Suprapubic skin (tissue), 4 donors: ENCODE data around the gene KCNK17. TPM values are rescaled to one million over a fixed set of nuclear protein-coding genes. Genes with fewer than 3 reads are reported as not detected.

ENCODE experiments used
- DNase-seq, 2 donors: peaks; one replicate each; pipeline ENCODE4 v3.0.0-alpha.2; 2019; ENCODE audit warnings: low spot score in 2 of 2
- H3K27ac ChIP-seq: fragments of 200-600 bp; sonication (generic); one replicate; pipeline ENCODE4 v1.5.1; 2019
- H3K27me3 ChIP-seq: fragments of 200-600 bp; sonication (generic); one replicate; pipeline ENCODE4 v1.5.1; 2019
- H3K36me3 ChIP-seq: fragments of 200-600 bp; sonication (generic); one replicate; pipeline ENCODE4 v1.5.1; 2019
- H3K4me1 ChIP-seq: fragments of 200-600 bp; sonication (generic); one replicate; pipeline ENCODE4 v1.5.1; 2019
- H3K4me3 ChIP-seq: fragments of 200-600 bp; sonication (generic); one replicate; pipeline ENCODE4 v1.5.1; 2019; ENCODE audit warnings: mild to moderate bottlenecking
- H3K9me3 ChIP-seq: fragments of 200-600 bp; sonication (generic); one replicate; pipeline ENCODE4 v1.5.1; 2019
- EP300 ChIP-seq: sonication (generic); formaldehyde crosslinking; IDR thresholded peaks from one replicate; pipeline ENCODE4 v1.6.1; 2017; ENCODE audit warnings: antibody characterized with exemption
- POLR2A ChIP-seq, 2 donors: fragments of 450-650 bp; IDR thresholded peaks; one replicate each; pipeline ENCODE4 v1.6.1; 2017; ENCODE audit warnings: antibody characterized with exemption in 2 of 2, mild to moderate bottlenecking in 2 of 2, moderate library complexity in 2 of 2
- POLR2AphosphoS5 ChIP-seq, 3 donors: sonication (generic); formaldehyde crosslinking; IDR thresholded peaks; one replicate each; pipeline ENCODE4 v1.6.1; 2017; ENCODE audit warnings: antibody characterized with exemption in 3 of 3
- WGBS: methylation state at CpG from one replicate; pipeline ENCODE4 v1.1.5; 2018; 5-methylcytosine and 5-hydroxymethylcytosine counted together
- total RNA-seq, 4 donors: library from RNA; depleted of rRNA; stranded (reverse); fragments of >200 nt; gene quantifications; one replicate each; pipeline ENCODE4 v1.1.0, GENCODE V29; 2016
- TF ChIP-seq, protein P1 (sequence below), 2 donors: fragments of 200-600 bp in 1 of 2; fragments of 450-650 bp in 1 of 2; sonication (generic) in 1 of 2; IDR thresholded peaks; one replicate each; pipeline ENCODE4 v1.5.1; 2016 to 2019; ENCODE audit warnings: antibody characterized with exemption in 2 of 2, mild to moderate bottlenecking in 1 of 2, moderate library complexity in 1 of 2

Gene KCNK17
- total RNA-seq, 4 donors from 2014 or later, result not detected

DNA sequence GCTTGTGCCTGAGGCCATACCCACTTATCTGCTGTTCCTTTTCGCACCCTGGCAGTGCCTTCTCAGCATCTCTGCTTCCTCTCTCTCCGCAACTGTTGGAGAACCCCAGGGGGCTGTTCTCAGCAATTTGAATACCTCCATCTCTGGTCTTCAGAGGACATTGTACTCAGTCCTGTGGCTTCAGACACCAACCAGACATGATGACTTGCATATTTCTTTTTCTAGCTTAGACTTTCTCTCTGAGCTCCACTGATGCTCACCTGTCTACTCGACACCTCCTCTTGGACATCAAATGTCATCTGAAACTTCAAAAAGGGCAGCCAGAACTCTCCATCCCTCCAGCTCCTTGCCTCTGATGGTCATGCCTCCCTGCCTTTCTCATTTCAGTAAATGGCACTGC, 27.1 kb upstream of the KCNK17 start:
- 91% methylated on average over 3 of the region's 3 CpGs for WGBS
- no peaks in the 10 kb centered on the region for H3K9me3 ChIP-seq
- no peaks in the 10 kb centered on the region for H3K27me3 ChIP-seq
- no peak for DNase-seq
- peaks cover 13% of the 10 kb centered on the region for H3K4me1 ChIP-seq
- no peak for TF ChIP-seq EP300
- TF ChIP-seq, protein P1, sequence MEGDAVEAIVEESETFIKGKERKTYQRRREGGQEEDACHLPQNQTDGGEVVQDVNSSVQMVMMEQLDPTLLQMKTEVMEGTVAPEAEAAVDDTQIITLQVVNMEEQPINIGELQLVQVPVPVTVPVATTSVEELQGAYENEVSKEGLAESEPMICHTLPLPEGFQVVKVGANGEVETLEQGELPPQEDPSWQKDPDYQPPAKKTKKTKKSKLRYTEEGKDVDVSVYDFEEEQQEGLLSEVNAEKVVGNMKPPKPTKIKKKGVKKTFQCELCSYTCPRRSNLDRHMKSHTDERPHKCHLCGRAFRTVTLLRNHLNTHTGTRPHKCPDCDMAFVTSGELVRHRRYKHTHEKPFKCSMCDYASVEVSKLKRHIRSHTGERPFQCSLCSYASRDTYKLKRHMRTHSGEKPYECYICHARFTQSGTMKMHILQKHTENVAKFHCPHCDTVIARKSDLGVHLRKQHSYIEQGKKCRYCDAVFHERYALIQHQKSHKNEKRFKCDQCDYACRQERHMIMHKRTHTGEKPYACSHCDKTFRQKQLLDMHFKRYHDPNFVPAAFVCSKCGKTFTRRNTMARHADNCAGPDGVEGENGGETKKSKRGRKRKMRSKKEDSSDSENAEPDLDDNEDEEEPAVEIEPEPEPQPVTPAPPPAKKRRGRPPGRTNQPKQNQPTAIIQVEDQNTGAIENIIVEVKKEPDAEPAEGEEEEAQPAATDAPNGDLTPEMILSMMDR (IDR thresholded peaks at IDR 0.05), result no peak
- TF ChIP-seq POLR2A (IDR thresholded peaks at IDR 0.05), result no peak
- TF ChIP-seq POLR2AphosphoS5 (IDR thresholded peaks at IDR 0.05), result no peak
- H3K4me3 ChIP-seq, result no peak overlapping the region
- H3K27ac ChIP-seq, result no peak overlapping the region
- no peaks in the 10 kb centered on the region for H3K36me3 ChIP-seq

DNA sequence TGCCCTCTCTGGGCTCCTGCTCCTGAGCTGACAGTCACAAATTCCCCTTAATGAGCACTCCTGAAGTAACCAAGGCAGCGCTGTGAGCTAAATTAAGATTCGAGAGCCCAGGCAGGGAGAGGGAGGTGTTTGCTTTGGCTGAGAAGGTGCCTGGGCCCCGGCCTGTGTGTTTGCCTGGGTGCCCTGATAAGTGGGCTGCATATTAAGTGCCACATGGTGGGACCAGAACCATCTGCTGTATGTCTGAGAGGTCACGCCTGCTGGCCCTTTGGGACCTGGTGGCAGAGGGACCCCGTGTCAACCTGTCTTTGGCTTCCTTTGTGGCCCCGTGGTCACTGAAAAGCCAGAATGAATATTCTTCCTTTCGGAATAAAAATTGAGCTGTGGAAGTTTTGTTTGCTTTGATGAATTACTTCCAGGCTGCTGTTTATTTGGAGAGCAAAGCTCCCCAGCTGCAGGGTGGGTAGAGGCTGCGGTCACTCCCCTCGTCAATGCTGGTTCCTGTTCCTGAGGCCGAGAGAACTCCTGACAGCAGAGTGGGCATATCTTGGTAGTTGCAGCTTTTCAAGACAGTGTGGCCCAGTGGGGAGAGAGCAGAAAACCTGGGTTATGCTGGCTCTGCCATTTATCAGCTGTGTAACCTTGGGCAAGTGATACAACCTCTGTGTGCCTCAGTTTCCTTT, 25.8 kb upstream of the KCNK17 start:
- H3K27ac ChIP-seq, result no peak overlapping the region
- no peak for TF ChIP-seq POLR2A (IDR thresholded peaks at IDR 0.05)
- TF ChIP-seq EP300, result no peak
- TF ChIP-seq, protein P1 (IDR thresholded peaks at IDR 0.05), result no peak
- no peak for TF ChIP-seq POLR2AphosphoS5 (IDR thresholded peaks at IDR 0.05)
- DNase-seq, result no peak
- no peaks in the 10 kb centered on the region for H3K36me3 ChIP-seq
- 46% methylated on average over 7 of the region's 10 CpGs for WGBS
- H3K9me3 ChIP-seq, result no peaks in the 10 kb centered on the region
- H3K27me3 ChIP-seq, result no peaks in the 10 kb centered on the region
- H3K4me3 ChIP-seq, result no peak overlapping the region
- H3K4me1 ChIP-seq, result peaks cover 13% of the 10 kb centered on the region

DNA sequence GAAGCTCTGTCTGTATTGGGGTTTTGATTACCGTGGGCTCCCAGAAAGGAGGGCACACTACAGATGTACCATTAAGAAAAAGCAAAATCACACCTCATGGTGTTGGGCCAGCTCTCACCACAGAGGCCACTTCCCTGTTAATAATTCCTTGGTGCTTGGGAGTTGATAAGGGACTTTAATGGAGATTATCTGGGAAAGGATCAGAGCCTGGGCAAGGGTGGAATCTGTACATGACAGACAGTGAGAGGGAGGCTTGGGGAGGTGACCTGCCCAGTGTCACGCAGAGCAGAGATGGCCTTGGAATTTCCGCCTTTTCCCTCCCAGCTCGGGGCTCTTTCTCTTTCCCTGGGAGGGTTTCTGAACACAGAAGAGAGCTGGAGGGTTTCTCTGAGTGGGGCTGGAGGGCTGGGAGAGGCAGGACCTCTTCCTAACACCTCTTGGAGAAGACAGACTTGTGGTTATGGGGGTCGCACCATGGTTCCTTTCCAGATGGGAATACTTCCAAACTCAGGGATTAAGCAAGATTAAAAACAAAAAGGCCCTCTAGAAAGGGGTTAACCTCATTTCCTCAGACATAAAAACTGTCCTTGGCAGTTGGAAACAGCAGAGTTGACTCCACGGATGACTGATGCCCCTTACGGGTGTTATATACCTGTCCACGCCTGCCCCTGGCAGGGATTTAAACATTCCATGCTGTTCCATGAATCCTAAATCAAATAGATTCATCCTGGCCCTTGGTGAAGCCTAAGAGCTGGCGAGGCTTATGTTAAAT, 25.1 kb upstream of the KCNK17 start:
- H3K36me3 ChIP-seq, result no peaks in the 10 kb centered on the region
- H3K4me1 ChIP-seq, result peaks cover 13% of the 10 kb centered on the region
- no peak for DNase-seq
- no peak for TF ChIP-seq POLR2A (IDR thresholded peaks at IDR 0.05)
- TF ChIP-seq, protein P1 (IDR thresholded peaks at IDR 0.05), result no peak
- TF ChIP-seq POLR2AphosphoS5 (IDR thresholded peaks at IDR 0.05), result no peak
- TF ChIP-seq EP300, result no peak
- no peaks in the 10 kb centered on the region for H3K27me3 ChIP-seq
- 70% methylated on average over 9 of the region's 9 CpGs for WGBS
- no peaks in the 10 kb centered on the region for H3K9me3 ChIP-seq
- H3K27ac ChIP-seq, result no peak overlapping the region
- H3K4me3 ChIP-seq, result no peak overlapping the region

DNA sequence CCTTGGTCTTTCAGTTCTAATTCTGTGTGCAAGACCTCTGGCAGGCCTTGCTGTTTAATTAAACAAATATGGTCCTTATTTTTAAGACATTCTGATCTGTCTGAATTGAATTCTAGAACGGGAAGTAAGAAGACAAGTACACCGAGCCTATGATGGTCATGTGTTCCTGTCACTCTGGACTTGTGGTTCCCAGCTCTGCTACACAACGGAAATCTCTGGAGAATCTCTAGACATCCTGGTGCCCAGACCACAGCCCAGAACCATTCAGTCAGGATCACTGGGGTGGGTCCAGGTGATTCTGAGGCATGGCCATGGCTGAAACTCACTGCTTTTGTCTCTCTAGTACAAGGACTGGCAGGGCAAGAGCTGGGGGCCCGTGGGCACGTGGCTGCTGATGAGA, 24.2 kb upstream of the KCNK17 start:
- no peak for DNase-seq
- Histone ChIP-seq H3K9me3 (no peaks in the 10 kb centered on the region), H3K36me3 (no peaks in the 10 kb centered on the region), H3K4me3 (no peak overlapping the region), H3K27me3 (no peaks in the 10 kb centered on the region), H3K27ac (no peak overlapping the region), H3K4me1 (peaks cover 13% of the 10 kb centered on the region)
- TF ChIP-seq, protein P1 (IDR thresholded peaks at IDR 0.05), result no peak
- TF ChIP-seq POLR2AphosphoS5 (IDR thresholded peaks at IDR 0.05) (no peak), EP300 (no peak), POLR2A (IDR thresholded peaks at IDR 0.05) (no peak)
- WGBS, result 68% methylated on average over 5 of the region's 5 CpGs

DNA sequence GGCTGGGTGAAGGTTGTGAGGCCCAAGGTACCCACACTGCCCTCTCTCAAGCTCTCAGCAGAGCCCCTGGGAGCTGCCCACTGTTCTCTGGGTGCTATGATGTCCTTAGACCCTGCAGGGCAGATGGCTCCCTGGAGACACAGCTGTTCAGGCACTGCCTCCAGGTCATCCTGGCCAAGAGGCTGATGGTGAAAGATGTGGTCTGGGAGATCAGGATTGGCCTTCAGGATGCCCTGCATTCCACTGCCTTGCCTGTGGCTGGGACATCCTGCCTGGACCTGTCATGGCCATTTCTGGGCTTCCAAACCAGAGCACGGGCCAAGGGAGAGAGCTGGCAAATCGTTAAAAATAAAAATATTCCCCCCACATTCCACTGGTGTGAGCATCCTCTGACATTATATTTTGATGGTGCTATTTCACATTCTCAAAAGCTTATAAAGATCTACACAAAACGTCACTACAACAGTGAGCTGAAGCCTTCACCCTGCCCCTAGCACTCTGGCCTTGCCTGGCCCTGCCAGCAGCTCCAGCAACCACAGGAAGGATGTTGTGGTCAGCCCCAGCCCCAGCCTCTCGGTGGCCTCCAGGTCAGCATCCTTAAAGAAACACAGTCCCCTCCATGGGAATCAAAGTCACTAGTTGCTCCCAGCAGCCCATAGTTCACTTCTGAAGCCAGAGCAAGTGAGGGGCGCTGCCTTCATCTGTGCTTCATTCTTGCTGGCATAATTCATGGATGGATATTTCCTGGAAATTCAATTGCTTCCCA, 21.7 kb upstream of the KCNK17 start:
- Histone ChIP-seq H3K4me3 (no peak overlapping the region), H3K27me3 (no peaks in the 10 kb centered on the region), H3K27ac (no peak overlapping the region), H3K36me3 (no peaks in the 10 kb centered on the region), H3K9me3 (no peaks in the 10 kb centered on the region), H3K4me1 (peaks cover 13% of the 10 kb centered on the region)
- 34% methylated on average over 5 of the region's 5 CpGs for WGBS
- no peak for TF ChIP-seq EP300
- no peak for TF ChIP-seq POLR2AphosphoS5 (IDR thresholded peaks at IDR 0.05)
- TF ChIP-seq, protein P1 (IDR thresholded peaks at IDR 0.05), result no peak
- no peak for TF ChIP-seq POLR2A (IDR thresholded peaks at IDR 0.05)
- DNase-seq, result no peak
